Measurements from ENCODE around the gene RHOT1. TPM values are rescaled to one million over a fixed set of nuclear protein-coding genes. Genes with fewer than 3 reads are reported as not detected.
A peak's percentile ranks its signal among the peaks of the same experiment; 100 is the strongest.
"Not testable (repeated sequence)": the region's sequence is repeated elsewhere in the genome, so short reads cannot be mapped to it uniquely, and the experiment has no call there.

The RHOT1 gene
- total and polyA plus RNA-seq, 2 experiments from 2014 or later = 25.2 to 31.9 TPM

DNA sequence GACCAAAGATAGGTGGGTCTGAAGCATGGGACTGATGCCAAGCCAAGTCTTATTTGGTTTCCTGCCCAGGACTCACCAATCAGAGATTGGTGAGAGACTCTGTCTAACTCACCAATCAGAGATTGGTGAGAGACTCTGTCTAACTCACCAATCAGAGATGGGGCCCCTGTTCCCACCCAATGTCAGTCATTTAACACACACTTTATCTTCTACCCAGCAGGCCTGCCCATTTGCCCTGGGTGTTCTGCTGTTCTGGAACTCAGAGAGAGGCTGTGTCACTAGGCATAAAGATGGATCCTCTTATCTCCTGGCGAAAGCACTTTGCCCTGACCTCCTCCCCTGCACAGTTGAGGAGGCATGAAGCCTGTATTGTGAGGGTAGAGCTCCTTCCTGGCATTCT, 5.4 kb upstream of the RHOT1 start:
- Histone ChIP-seq H3K27me3 (replicated peaks; ENCODE audit: insufficient read depth) (no peaks in the 10 kb centered on the region), H2AFZ (no peak overlapping the region), H3K9ac (no peak overlapping the region), H3K27ac (no peak overlapping the region), H3K36me3 (ENCODE audit: low read depth) (no peaks in the 10 kb centered on the region), H4K20me1 (ENCODE audit: insufficient read depth) (no peaks in the 10 kb centered on the region), H3K4me2 (ENCODE audit: unreplicated experiment) (no peak overlapping the region), H3K9me3 (ENCODE audit: low read depth) (no peaks in the 10 kb centered on the region), H3K4me3 (no peak overlapping the region), H3K79me2 (ENCODE audit: insufficient read depth) (no peaks in the 10 kb centered on the region), H3K4me1 (ENCODE audit: insufficient read depth) (peaks cover 6% of the 10 kb centered on the region; the same call in 1 of the 2 replicates), H3K9me2 (ENCODE audit: insufficient read depth) (no peaks in the 10 kb centered on the region), H3F3A (ENCODE audit: insufficient read depth) (peaks cover 9% of the 10 kb centered on the region)
- TF ChIP-seq EZH2 (IDR thresholded peaks at IDR 0.05; ENCODE audit: insufficient read depth, poor library complexity, severe bottlenecking) = no peak
- no peak for TF ChIP-seq EZH2phosphoT487 (IDR thresholded peaks at IDR 0.05; ENCODE audit: insufficient read depth, low read depth)
- in situ Hi-C loops (cut with MboI) = no loop called here
- 81 to 100% methylated on average over 1 of the region's 1 CpG for WGBS, 2 experiments (ENCODE audit: low coverage in 1 of 2, low lambda C conversion rate in 2 of 2, missing lambda C conversion rate in 2 of 2)
- no peak for DNase-seq

DNA sequence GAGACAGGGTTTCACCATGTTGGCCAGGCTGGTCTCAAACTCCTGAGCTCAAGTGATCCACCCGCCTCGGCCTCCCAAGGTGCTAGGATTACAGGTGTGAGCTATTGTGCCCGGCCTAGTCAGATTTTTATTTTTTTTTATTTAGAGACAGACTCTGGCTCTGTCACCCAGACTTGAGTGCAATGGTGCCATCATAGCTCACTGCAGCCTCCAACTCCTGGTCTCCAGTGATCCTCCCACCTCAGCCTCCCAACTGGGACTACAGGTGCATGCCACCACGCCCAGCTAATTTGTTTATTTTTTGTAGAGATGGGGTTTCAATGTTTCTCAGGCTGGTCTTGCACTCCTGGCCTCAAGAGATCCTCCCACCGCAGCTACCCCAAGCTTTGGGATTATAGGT, 2.8 kb upstream of the RHOT1 start:
- H3K4me2 ChIP-seq (ENCODE audit: unreplicated experiment); in situ Hi-C loops (cut with MboI); H3K36me3 ChIP-seq (ENCODE audit: low read depth); H3F3A ChIP-seq (ENCODE audit: insufficient read depth); H4K20me1 ChIP-seq (ENCODE audit: insufficient read depth); H3K4me3 ChIP-seq; H3K9me2 ChIP-seq (ENCODE audit: insufficient read depth); H3K27me3 ChIP-seq (replicated peaks; ENCODE audit: insufficient read depth); DNase-seq; H2AFZ ChIP-seq; H3K27ac ChIP-seq; H3K9me3 ChIP-seq (ENCODE audit: low read depth); H3K9ac ChIP-seq: not testable (repeated sequence)
- Histone ChIP-seq H3K79me2 (ENCODE audit: insufficient read depth) (peaks cover 20% of the 10 kb centered on the region), H3K4me1 (ENCODE audit: insufficient read depth) (peaks cover 12% of the 10 kb centered on the region; the same call in 1 of the 2 replicates)
- WGBS, 2 experiments (ENCODE audit: low coverage in 1 of 2, low lambda C conversion rate in 2 of 2, missing lambda C conversion rate in 2 of 2) = 79 to 81% methylated on average over 5 of the region's 5 CpGs

DNA sequence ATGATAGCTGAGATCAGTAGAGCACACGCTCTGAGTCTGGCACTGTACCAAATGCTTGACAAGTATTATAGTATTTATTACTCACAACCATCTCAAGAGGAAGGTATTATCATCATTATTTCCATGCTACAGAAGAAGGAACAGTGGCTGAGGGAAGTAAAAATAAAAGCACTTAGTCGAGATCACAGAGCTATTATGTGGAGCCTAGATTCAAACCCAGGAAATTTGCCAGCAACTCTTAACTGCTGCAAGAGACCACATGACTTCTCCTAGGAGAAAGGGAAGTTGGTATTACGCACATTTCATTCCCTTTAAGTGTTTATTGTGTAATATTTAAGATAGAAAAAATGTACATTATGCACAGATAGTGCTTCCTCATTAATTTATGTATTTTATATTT, 1.0 kb upstream of the RHOT1 start:
- DNase-seq = peak; percentile 96
- TF ChIP-seq EZH2 (IDR thresholded peaks at IDR 0.05; ENCODE audit: insufficient read depth, poor library complexity, severe bottlenecking) (no peak), EZH2phosphoT487 (IDR thresholded peaks at IDR 0.05; ENCODE audit: insufficient read depth, low read depth) (no peak)
- H3K9me3 ChIP-seq (ENCODE audit: low read depth) = no peaks in the 10 kb centered on the region
- H3K36me3 ChIP-seq (ENCODE audit: low read depth) = no peaks in the 10 kb centered on the region
- H4K20me1 ChIP-seq (ENCODE audit: insufficient read depth) = no peaks in the 10 kb centered on the region
- H3K4me1 ChIP-seq (ENCODE audit: insufficient read depth) = peaks cover 12% of the 10 kb centered on the region; the same call in 1 of the 2 replicates
- H3K4me2 ChIP-seq (ENCODE audit: unreplicated experiment) = peak overlapping the region; percentile 94
- H2AFZ ChIP-seq = peak overlapping the region; percentile 91
- H3K27ac ChIP-seq = peak overlapping the region; percentile 90
- peaks cover 10% of the 10 kb centered on the region for H3F3A ChIP-seq (ENCODE audit: insufficient read depth)
- H3K27me3 ChIP-seq (replicated peaks; ENCODE audit: insufficient read depth) = no peaks in the 10 kb centered on the region
- peaks cover 37% of the 10 kb centered on the region for H3K79me2 ChIP-seq (ENCODE audit: insufficient read depth)
- H3K9me2 ChIP-seq (ENCODE audit: insufficient read depth) = no peaks in the 10 kb centered on the region
- peak overlapping the region; percentile 82 for H3K9ac ChIP-seq
- 33 to 37% methylated on average over 3 of the region's 3 CpGs for WGBS, 2 experiments (ENCODE audit: low coverage in 1 of 2, low lambda C conversion rate in 2 of 2, missing lambda C conversion rate in 2 of 2)
- in situ Hi-C loops (cut with MboI) = no loop called here
- H3K4me3 ChIP-seq = peak overlapping the region; percentile 95

DNA sequence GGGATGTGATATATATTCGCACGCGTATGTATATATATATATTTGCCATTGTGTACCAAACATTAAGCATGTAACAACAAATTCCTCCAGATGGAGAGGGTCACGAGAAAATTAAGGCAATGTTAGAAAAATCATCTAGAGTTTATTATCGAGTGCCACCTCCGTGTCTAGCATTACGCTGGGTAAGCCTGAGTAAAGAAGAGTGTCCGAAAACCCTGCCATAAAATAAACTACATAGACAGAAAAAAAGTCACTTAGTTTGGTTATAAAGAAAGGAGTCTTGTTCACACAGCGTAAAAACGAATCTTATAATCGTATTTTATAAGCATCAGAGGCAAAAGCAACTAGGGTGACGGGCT, 644 bp upstream of the RHOT1 start:
- H3K27ac ChIP-seq = peak overlapping the region; percentile 90
- in situ Hi-C loops (cut with MboI) = no loop called here
- H2AFZ ChIP-seq = peak overlapping the region; percentile 91
- no peaks in the 10 kb centered on the region for H3K9me2 ChIP-seq (ENCODE audit: insufficient read depth)
- H4K20me1 ChIP-seq (ENCODE audit: insufficient read depth) = no peaks in the 10 kb centered on the region
- 1 to 3% methylated on average over 12 of the region's 12 CpGs for WGBS, 2 experiments (ENCODE audit: low coverage in 1 of 2, low lambda C conversion rate in 2 of 2, missing lambda C conversion rate in 2 of 2)
- H3K79me2 ChIP-seq (ENCODE audit: insufficient read depth) = peaks cover 40% of the 10 kb centered on the region
- DNase-seq = no peak
- no peaks in the 10 kb centered on the region for H3K27me3 ChIP-seq (replicated peaks; ENCODE audit: insufficient read depth)
- peaks cover 12% of the 10 kb centered on the region; the same call in 1 of the 2 replicates for H3K4me1 ChIP-seq (ENCODE audit: insufficient read depth)
- H3K4me2 ChIP-seq (ENCODE audit: unreplicated experiment) = peak overlapping the region; percentile 94
- peak overlapping the region; percentile 95 for H3K4me3 ChIP-seq
- peaks cover 10% of the 10 kb centered on the region for H3F3A ChIP-seq (ENCODE audit: insufficient read depth)
- TF ChIP-seq EZH2phosphoT487 (IDR thresholded peaks at IDR 0.05; ENCODE audit: insufficient read depth, low read depth) = no peak
- TF ChIP-seq EZH2 (IDR thresholded peaks at IDR 0.05; ENCODE audit: insufficient read depth, poor library complexity, severe bottlenecking) = no peak
- H3K9me3 ChIP-seq (ENCODE audit: low read depth) = no peaks in the 10 kb centered on the region
- no peaks in the 10 kb centered on the region for H3K36me3 ChIP-seq (ENCODE audit: low read depth)
- peak overlapping the region; percentile 82 for H3K9ac ChIP-seq

Measured in GM23248 (cell line).